HG03108 (cell line): ENCODE data around the gene DNAJC1.

Experiments
- ATAC-seq: cut with Tn5 transposase; IDR thresholded peaks from one replicate; pipeline ENCODE4 v1.9.1; 2021; ENCODE audit warnings: moderate library complexity; ENCODE audit not compliant: unreplicated experiment

DNAJC1 gene

GRCh38 chr10:21961847-21962246 lies 41.7 kb downstream of the DNAJC1 start:
- ATAC-seq = no peak

- ATAC-seq = no peak
Measured at GRCh38 chr10:21959998-21960397, 43.5 kb downstream of the DNAJC1 start.

GRCh38 chr10:21954690-21955089 lies 48.8 kb downstream of the DNAJC1 start:
- no peak for ATAC-seq

- ATAC-seq = no peak
Measured at GRCh38 chr10:21954132-21954531, 49.4 kb downstream of the DNAJC1 start.

GRCh38 chr10:21953585-21954057 lies 49.9 kb downstream of the DNAJC1 start:
- no peak for ATAC-seq

- ATAC-seq = no peak
Measured at GRCh38 chr10:21950566-21950965, 53.0 kb downstream of the DNAJC1 start.

- ATAC-seq = no peak
Measured at GRCh38 chr10:21946946-21947345, 56.6 kb downstream of the DNAJC1 start.

- no peak for ATAC-seq
Measured at GRCh38 chr10:21944727-21945386, 58.7 kb downstream of the DNAJC1 start.

GRCh38 chr10:21943633-21944265 lies 59.8 kb downstream of the DNAJC1 start:
- no peak for ATAC-seq

GRCh38 chr10:21935439-21936023 lies 68.0 kb downstream of the DNAJC1 start:
- ATAC-seq = no peak

GRCh38 chr10:21934307-21934706 lies 69.2 kb downstream of the DNAJC1 start:
- no peak for ATAC-seq

- ATAC-seq = no peak
Measured at GRCh38 chr10:21929070-21929469, 74.5 kb downstream of the DNAJC1 start.

- ATAC-seq = no peak
Measured at GRCh38 chr10:21927631-21928353, 75.7 kb downstream of the DNAJC1 start.

- no peak for ATAC-seq
Measured at GRCh38 chr10:21926949-21927348, 76.6 kb downstream of the DNAJC1 start.

GRCh38 chr10:21926358-21926925 lies 77.1 kb downstream of the DNAJC1 start:
- ATAC-seq = no peak

GRCh38 chr10:21925851-21926250 lies 77.7 kb downstream of the DNAJC1 start:
- ATAC-seq = no peak

- ATAC-seq = no peak
Measured at GRCh38 chr10:21924511-21924910, 79.0 kb downstream of the DNAJC1 start.

- no peak for ATAC-seq
Measured at GRCh38 chr10:21920633-21921032, 82.9 kb downstream of the DNAJC1 start.

- ATAC-seq = no peak
Measured at GRCh38 chr10:21919906-21920305, 83.6 kb downstream of the DNAJC1 start.

GRCh38 chr10:21919117-21919516 lies 84.4 kb downstream of the DNAJC1 start:
- no peak for ATAC-seq

GRCh38 chr10:21912625-21913024 lies 90.9 kb downstream of the DNAJC1 start:
- ATAC-seq = no peak
